GM12872 (cell line): ENCODE measurements around the gene FAM120A.

Source experiments
- TF ChIP-seq, protein P1 (sequence below): IDR thresholded peaks from 3 replicates; pipeline ENCODE4 v1.5.1; 2011; ENCODE audit warnings: low read depth, mild to moderate bottlenecking, low read length, moderate library complexity; ENCODE audit not compliant: insufficient read depth

Gene FAM120A

DNA sequence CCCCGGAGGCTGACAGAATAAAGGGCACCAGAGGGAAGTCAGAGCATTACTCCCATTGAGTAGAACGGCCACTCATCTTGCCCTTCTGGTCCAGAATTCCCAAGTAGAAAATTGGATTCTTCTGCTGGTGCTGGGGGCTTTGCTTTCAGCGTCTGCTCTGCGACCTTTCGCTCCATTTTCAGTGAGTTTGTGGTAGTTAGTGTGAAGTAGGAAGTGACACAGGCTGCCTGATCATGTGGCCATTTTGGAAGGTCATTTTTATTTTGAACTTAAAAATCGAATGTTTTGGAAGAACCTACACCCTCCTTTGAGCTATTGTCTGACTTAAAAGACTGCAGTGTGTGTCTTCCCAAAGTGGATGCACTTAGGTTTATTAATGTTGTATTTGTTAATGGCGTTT, 58.6 kb downstream of the FAM120A start:
- TF ChIP-seq, protein P1, sequence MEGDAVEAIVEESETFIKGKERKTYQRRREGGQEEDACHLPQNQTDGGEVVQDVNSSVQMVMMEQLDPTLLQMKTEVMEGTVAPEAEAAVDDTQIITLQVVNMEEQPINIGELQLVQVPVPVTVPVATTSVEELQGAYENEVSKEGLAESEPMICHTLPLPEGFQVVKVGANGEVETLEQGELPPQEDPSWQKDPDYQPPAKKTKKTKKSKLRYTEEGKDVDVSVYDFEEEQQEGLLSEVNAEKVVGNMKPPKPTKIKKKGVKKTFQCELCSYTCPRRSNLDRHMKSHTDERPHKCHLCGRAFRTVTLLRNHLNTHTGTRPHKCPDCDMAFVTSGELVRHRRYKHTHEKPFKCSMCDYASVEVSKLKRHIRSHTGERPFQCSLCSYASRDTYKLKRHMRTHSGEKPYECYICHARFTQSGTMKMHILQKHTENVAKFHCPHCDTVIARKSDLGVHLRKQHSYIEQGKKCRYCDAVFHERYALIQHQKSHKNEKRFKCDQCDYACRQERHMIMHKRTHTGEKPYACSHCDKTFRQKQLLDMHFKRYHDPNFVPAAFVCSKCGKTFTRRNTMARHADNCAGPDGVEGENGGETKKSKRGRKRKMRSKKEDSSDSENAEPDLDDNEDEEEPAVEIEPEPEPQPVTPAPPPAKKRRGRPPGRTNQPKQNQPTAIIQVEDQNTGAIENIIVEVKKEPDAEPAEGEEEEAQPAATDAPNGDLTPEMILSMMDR, result no peak

DNA sequence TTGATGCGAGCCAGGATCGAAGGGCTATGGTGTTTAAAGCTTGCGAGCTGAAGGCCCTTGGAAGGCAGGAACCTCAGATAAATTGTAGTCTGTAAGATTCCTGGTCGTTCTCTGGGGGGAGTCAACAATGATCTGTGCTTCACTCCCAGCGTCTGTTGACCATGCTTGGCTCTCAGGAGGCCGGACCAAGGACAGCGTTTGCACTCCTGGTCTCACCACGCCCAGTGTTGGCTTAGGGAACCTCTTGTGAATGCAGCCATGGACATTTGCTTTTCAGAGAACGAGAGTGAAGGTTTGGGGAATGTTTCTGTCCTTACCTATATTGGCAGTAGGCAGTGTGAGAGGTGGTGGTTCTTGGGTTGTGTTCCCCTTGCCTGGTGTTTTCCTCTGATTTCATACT, 62.1 kb downstream of the FAM120A start:
- TF ChIP-seq, protein P1, result no peak

DNA sequence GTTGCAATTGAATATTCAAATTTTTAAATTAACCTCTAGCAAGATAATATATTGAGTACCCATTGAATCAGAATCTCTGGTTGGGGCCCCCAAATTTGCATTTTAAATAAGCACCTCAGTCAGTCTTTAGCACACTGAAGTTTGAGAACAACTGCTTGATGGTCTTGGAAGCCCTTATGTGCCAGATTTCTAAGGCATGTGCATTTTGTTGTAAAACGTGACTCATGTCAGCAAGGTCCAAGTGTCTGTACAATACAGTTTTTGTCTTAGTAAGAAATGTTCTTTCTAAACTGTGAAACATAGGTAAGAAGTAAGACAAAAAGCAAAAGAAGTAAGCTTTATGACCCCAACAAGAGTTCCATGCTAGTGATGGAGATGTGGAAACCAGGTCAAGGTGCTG, 65.8 kb downstream of the FAM120A start:
- TF ChIP-seq, protein P1, result no peak

DNA sequence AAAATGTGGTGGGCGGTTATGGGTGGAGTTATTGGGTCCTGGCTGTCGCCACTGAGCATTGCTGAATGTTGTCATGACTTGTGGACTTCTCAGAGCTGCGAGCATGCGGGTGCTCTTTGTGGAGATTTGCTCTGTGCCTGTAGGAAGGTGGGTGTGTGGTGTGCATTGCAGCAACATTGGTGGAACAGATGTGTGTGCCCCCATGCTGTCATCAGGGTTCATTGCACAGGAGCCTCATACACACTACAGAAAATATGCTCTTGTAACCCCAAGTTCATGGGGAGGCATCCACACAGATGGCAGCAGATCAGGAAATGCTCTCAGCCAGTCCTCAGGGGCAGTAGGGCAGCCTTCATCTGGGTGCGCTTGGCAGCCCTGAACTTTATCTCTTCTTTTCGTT, 69.0 kb downstream of the FAM120A start:
- TF ChIP-seq, protein P1, result peak; percentile 7; the same call in 1 of the 3 replicates

DNA sequence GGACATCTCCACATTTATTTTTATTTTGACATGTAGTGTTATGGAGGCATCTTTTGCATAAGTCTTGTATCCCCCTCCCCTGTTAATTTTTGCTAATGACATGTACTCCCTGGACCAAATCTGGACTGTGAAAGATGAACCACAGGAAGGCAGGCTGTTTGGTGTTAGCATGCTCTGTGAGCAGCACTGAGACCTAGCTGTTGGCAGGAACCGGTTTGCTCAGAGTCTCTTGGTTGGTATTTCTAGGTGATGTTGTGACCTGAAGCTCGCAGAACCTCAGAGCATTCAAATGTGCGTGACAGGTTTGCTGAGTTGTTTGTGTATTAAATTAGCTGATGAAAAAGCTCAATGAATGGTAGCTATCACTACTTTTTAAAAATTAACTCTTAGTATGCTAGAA, 71.3 kb downstream of the FAM120A start:
- TF ChIP-seq, protein P1, result no peak

DNA sequence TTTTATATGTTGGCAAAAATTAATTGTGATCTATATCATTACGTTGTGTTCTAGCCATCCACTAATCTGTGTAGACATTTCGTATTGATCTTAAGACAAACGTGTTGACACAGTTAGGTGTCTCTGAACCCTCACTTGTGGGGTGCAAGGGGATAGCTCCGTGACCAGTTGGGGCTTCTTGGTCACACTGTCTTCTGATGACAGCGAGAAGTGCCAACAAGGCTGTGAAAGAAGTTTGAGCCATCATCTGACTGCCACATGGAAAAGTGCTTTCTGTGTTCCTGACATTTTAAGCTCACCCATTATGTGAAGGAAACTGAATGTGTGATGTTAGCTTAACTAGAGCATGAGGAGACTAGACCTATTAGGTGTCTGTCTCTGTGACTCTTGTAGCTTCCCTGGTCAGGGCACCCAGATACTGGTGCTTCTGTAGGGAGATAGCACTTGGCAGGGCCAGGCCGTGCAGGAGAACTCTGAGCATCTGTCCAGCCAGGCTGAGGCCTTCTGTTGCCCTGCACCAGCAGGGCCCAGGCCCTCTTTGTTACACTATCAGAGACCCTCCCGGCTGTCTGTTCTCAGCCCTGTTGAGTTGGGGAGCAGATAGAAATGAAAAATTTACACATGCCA, 72.1 kb downstream of the FAM120A start:
- TF ChIP-seq, protein P1, result no peak

DNA sequence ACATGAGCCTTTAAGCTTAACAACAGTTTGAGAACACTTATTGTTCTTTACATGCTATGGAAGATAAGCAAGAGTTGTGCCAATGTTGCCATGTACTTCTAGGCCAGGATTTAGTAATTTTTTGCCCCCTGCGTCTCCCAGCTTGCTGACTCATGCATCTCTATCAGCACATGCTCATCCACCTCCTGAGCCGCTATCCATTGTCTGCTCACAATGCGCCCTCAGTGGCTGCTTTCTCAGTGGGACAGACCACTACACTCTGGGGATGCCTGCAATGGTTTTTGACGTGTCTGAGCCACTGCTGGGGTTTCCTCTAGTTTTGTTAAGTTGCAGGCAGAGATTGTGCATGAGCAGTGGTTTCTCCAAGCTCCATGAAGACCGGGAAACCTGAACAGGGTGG, 74.0 kb downstream of the FAM120A start:
- TF ChIP-seq, protein P1, result no peak
